BJ (cell line): ENCODE measurements around the gene YAF2. TPM values are rescaled to one million over a fixed set of nuclear protein-coding genes. Genes with fewer than 3 reads are reported as not detected.

Experiments
- CTCF ChIA-PET: fragments of 350-600 bp; formaldehyde crosslinking; extraction: SDS; loops from one replicate; lab custom pipeline; 2021; ENCODE audit warnings: antibody characterized with exemption, inconsistent platforms; lab: Yijun Ruan, JAX
- POLR2A ChIA-PET: fragments of 300-600 bp; sonication (Branson Sonifier 250); formaldehyde crosslinking; extraction: SDS; loops from one replicate; lab custom pipeline; 2021; ENCODE audit warnings: antibody characterized with exemption; lab: Charles Lee
- DNase-seq: peaks from one replicate; pipeline ENCODE4 v3.0.0-alpha.2; 2011; ENCODE audit warnings: low read depth
- H3K27me3 ChIP-seq: 2 replicates; pipeline ENCODE4 v1.6.0; 2011; ENCODE audit warnings: low read length; ENCODE audit not compliant: control insufficient read depth, insufficient read depth
- H3K36me3 ChIP-seq: 2 replicates; pipeline ENCODE4 v1.5.1; 2011; ENCODE audit warnings: low read length; ENCODE audit not compliant: control insufficient read depth, insufficient read depth
- H3K4me3 ChIP-seq: 2 replicates; pipeline ENCODE4 v1.5.1; 2011; ENCODE audit warnings: low read depth, mild to moderate bottlenecking, control low read depth, low read length
- CTCF ChIP-seq: IDR thresholded peaks from 2 replicates; pipeline ENCODE4 v1.5.1; 2011; ENCODE audit warnings: low read depth, mild to moderate bottlenecking, control low read depth, inconsistent platforms, low read length, moderate library complexity; ENCODE audit not compliant: insufficient read depth
- polyA plus RNA-seq: library from polyadenylated mRNA; depleted of rRNA; stranded (reverse); fragments of >200 nt; gene quantifications from 2 replicates; pipeline ENCODE4 v1.2.3, GENCODE V29; 2011

The YAF2 gene
- polyA plus RNA-seq, 1 experiment: 10.0 TPM

- no peak for DNase-seq
- ChIA-PET CTCF (no interaction called here), POLR2A (interaction anchor here (0.6 kb wide), 1 partner anchor 431 kb away, joined by 7 read pairs; no protein-coding TSS in a partner anchor)
- Histone ChIP-seq H3K27me3 (no peaks in the 10 kb centered on the region), H3K36me3 (no peaks in the 10 kb centered on the region), H3K4me3 (peak overlapping the region; percentile 59)
- no peak for TF ChIP-seq CTCF
Measured at GRCh38 chr12:42143452-42144157, 94.4 kb downstream of the YAF2 start.

GRCh38 chr12:42141981-42142606 is 96.0 kb downstream of the YAF2 start:
- no peak overlapping the region for H3K4me3 ChIP-seq
- DNase-seq: no peak
- no peaks in the 10 kb centered on the region for H3K27me3 ChIP-seq
- ChIA-PET CTCF (no interaction called here), POLR2A (interaction anchor here (0.6 kb wide), 1 partner anchor 24 kb away, joined by 6 read pairs; no protein-coding TSS in a partner anchor)
- no peak for TF ChIP-seq CTCF
- H3K36me3 ChIP-seq: no peaks in the 10 kb centered on the region

- no peak for TF ChIP-seq CTCF
- H3K4me3 ChIP-seq: no peak overlapping the region
- ChIA-PET POLR2A (no interaction called here), CTCF (interaction anchor here (0.6 to 0.9 kb wide), 2 partner anchors 55 to 188 kb away, joined by 3 read pairs; no protein-coding TSS in a partner anchor)
- H3K27me3 ChIP-seq: no peaks in the 10 kb centered on the region
- DNase-seq: no peak
- H3K36me3 ChIP-seq: no peaks in the 10 kb centered on the region
Measured at GRCh38 chr12:42140901-42141300, 97.1 kb downstream of the YAF2 start.

- Histone ChIP-seq H3K36me3 (no peaks in the 10 kb centered on the region), H3K4me3 (no peak overlapping the region), H3K27me3 (no peaks in the 10 kb centered on the region)
- ChIA-PET POLR2A (no interaction called here), CTCF (no interaction called here)
- no peak for TF ChIP-seq CTCF
- DNase-seq: no peak
Measured at GRCh38 chr12:42135259-42135814, 102.7 kb downstream of the YAF2 start.

- ChIA-PET CTCF (interaction anchor here (0.7 to 1.0 kb wide), 5 partner anchors 21 to 241 kb away, joined by 3 to 6 read pairs (median 3); no protein-coding TSS in a partner anchor), POLR2A (interaction anchor here (0.6 kb wide), 1 partner anchor 337 kb away, joined by 3 read pairs; no protein-coding TSS in a partner anchor)
- no peak for TF ChIP-seq CTCF
- no peak for DNase-seq
- Histone ChIP-seq H3K27me3 (no peaks in the 10 kb centered on the region), H3K36me3 (no peaks in the 10 kb centered on the region), H3K4me3 (no peak overlapping the region)
Measured at GRCh38 chr12:42130672-42131402, 107.2 kb downstream of the YAF2 start.
